Lower leg skin (tissue), 3 donors: ENCODE results near the gene SH3BP5.

Source experiments
- POLR2A ChIP-seq, 2 donors: fragments of 450-650 bp; IDR thresholded peaks; one replicate each; pipeline ENCODE4 v1.6.1; 2016 to 2017; ENCODE audit warnings: antibody characterized with exemption in 2 of 2, mild to moderate bottlenecking in 1 of 2, moderate library complexity in 1 of 2
- TF ChIP-seq, protein P1 (sequence below), 3 donors: fragments of 450-650 bp; IDR thresholded peaks; one replicate each; pipeline ENCODE4 v1.5.1; 2016; ENCODE audit warnings: antibody characterized with exemption in 3 of 3, mild to moderate bottlenecking in 3 of 3, moderate library complexity in 2 of 3

- TF ChIP-seq, protein P1, sequence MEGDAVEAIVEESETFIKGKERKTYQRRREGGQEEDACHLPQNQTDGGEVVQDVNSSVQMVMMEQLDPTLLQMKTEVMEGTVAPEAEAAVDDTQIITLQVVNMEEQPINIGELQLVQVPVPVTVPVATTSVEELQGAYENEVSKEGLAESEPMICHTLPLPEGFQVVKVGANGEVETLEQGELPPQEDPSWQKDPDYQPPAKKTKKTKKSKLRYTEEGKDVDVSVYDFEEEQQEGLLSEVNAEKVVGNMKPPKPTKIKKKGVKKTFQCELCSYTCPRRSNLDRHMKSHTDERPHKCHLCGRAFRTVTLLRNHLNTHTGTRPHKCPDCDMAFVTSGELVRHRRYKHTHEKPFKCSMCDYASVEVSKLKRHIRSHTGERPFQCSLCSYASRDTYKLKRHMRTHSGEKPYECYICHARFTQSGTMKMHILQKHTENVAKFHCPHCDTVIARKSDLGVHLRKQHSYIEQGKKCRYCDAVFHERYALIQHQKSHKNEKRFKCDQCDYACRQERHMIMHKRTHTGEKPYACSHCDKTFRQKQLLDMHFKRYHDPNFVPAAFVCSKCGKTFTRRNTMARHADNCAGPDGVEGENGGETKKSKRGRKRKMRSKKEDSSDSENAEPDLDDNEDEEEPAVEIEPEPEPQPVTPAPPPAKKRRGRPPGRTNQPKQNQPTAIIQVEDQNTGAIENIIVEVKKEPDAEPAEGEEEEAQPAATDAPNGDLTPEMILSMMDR (IDR thresholded peaks at IDR 0.05), result no peak
- TF ChIP-seq POLR2A (IDR thresholded peaks at IDR 0.05), result no peak
Measured at GRCh38 chr3:15326673-15327072, 5.7 kb downstream of the SH3BP5 start.
